Glutamatergic neuron (in vitro differentiated cells): Measurements from ENCODE around the gene SPINK2. TPM values are rescaled to one million over a fixed set of nuclear protein-coding genes. Genes with fewer than 3 reads are reported as not detected.

ENCODE experiments used
- DNase-seq: peaks from one replicate; pipeline ENCODE4 v3.0.0; 2022
- H3K27ac Mint-ChIP-seq: one replicate; pipeline ENCODE4 v1.8.0; 2020; ENCODE audit warnings: mild to moderate bottlenecking, mixed read lengths, inconsistent platforms; ENCODE audit not compliant: unreplicated experiment
- H3K27me3 Mint-ChIP-seq: one replicate; pipeline ENCODE4 v1.8.0; 2020; ENCODE audit warnings: mild to moderate bottlenecking, moderate library complexity, mixed read lengths, inconsistent platforms; ENCODE audit not compliant: unreplicated experiment
- H3K36me3 Mint-ChIP-seq: one replicate; pipeline ENCODE4 v1.8.0; 2020; ENCODE audit warnings: mild to moderate bottlenecking, mixed read lengths, inconsistent platforms; ENCODE audit not compliant: unreplicated experiment
- H3K4me1 Mint-ChIP-seq: one replicate; pipeline ENCODE4 v1.8.0; 2020; ENCODE audit warnings: mild to moderate bottlenecking, low read depth, mixed read lengths, inconsistent platforms; ENCODE audit not compliant: unreplicated experiment
- H3K4me3 Mint-ChIP-seq: one replicate; pipeline ENCODE4 v1.8.0; 2020; ENCODE audit warnings: mild to moderate bottlenecking, mixed read lengths, inconsistent platforms; ENCODE audit not compliant: unreplicated experiment
- H3K9me3 Mint-ChIP-seq: one replicate; pipeline ENCODE4 v1.8.0; 2020; ENCODE audit warnings: mild to moderate bottlenecking, moderate library complexity, mixed read lengths, inconsistent platforms; ENCODE audit not compliant: unreplicated experiment
- CTCF ChIP-seq: fragments of 200-600 bp; sonication (generic); IDR thresholded peaks from one replicate; pipeline ENCODE4 v1.5.0; 2021; ENCODE audit not compliant: partially characterized antibody, unreplicated experiment
- total RNA-seq: library from RNA; stranded (reverse); fragmentation: NEBNext Ultra II Directional; extraction: Animal tissue kit (Norgen Biotek cat#: 25700); gene quantifications from one replicate; pipeline ENCODE4 v1.2.1, GENCODE V29; 2021; ENCODE audit not compliant: unreplicated experiment

SPINK2 gene
- total RNA-seq, 1 donor from 2014 or later, result not detected

- Mint-ChIP-seq H3K4me1 (no peaks in the 10 kb centered on the region), H3K27me3 (no peaks in the 10 kb centered on the region), H3K9me3 (no peaks in the 10 kb centered on the region), H3K4me3 (peak overlapping the region; percentile 77), H3K27ac (no peak overlapping the region), H3K36me3 (no peaks in the 10 kb centered on the region)
- no peak for DNase-seq
- no peak for TF ChIP-seq CTCF
Observed at GRCh38 chr4:56799161-56799759, 22.2 kb downstream of the SPINK2 start.

GRCh38 chr4:56796211-56796610 is 25.3 kb downstream of the SPINK2 start:
- DNase-seq, result no peak
- Mint-ChIP-seq H3K4me1 (no peaks in the 10 kb centered on the region), H3K36me3 (no peaks in the 10 kb centered on the region)

GRCh38 chr4:56791316-56791715 is 30.2 kb downstream of the SPINK2 start:
- no peak overlapping the region for H3K27ac Mint-ChIP-seq
- H3K36me3 Mint-ChIP-seq, result no peaks in the 10 kb centered on the region

More at GRCh38 chr4:56796211-56796610, 25.3 kb downstream of the SPINK2 start:
- no peak overlapping the region for H3K27ac Mint-ChIP-seq
- TF ChIP-seq CTCF, result no peak
- no peak overlapping the region for H3K4me3 Mint-ChIP-seq
- no peaks in the 10 kb centered on the region for H3K9me3 Mint-ChIP-seq
- no peaks in the 10 kb centered on the region for H3K27me3 Mint-ChIP-seq

GRCh38 chr4:56790691-56791091 is 30.8 kb downstream of the SPINK2 start:
- no peak overlapping the region for H3K4me3 Mint-ChIP-seq
- no peaks in the 10 kb centered on the region for H3K9me3 Mint-ChIP-seq
- no peak for TF ChIP-seq CTCF
- no peaks in the 10 kb centered on the region for H3K27me3 Mint-ChIP-seq
- no peaks in the 10 kb centered on the region for H3K4me1 Mint-ChIP-seq
- DNase-seq, result no peak
- no peak overlapping the region for H3K27ac Mint-ChIP-seq
- no peaks in the 10 kb centered on the region for H3K36me3 Mint-ChIP-seq

More at GRCh38 chr4:56791316-56791715, 30.2 kb downstream of the SPINK2 start:
- no peak overlapping the region for H3K4me3 Mint-ChIP-seq
- H3K4me1 Mint-ChIP-seq, result no peaks in the 10 kb centered on the region
- no peaks in the 10 kb centered on the region for H3K9me3 Mint-ChIP-seq
- no peaks in the 10 kb centered on the region for H3K27me3 Mint-ChIP-seq
- DNase-seq, result no peak
- TF ChIP-seq CTCF, result no peak

- Mint-ChIP-seq H3K27ac (no peak overlapping the region), H3K27me3 (no peaks in the 10 kb centered on the region), H3K4me3 (no peak overlapping the region), H3K36me3 (no peaks in the 10 kb centered on the region), H3K4me1 (no peaks in the 10 kb centered on the region), H3K9me3 (no peaks in the 10 kb centered on the region)
- no peak for DNase-seq
- TF ChIP-seq CTCF, result no peak
Observed at GRCh38 chr4:56788081-56788480, 33.4 kb downstream of the SPINK2 start.
